AG10803 (cell line): ENCODE measurements around the gene CROCC2.

Source experiments
- DNase-seq: peaks from one replicate; pipeline ENCODE4 v3.0.0; 2010; ENCODE audit warnings: low read depth
- H3K4me3 ChIP-seq: 2 replicates; pipeline ENCODE4 v1.5.1; 2011; ENCODE audit warnings: mild to moderate bottlenecking, low read length, control low read depth
- TF ChIP-seq, protein P1 (sequence below): conservative IDR thresholded peaks from 2 replicates; pipeline ENCODE4 v1.5.1; 2011; ENCODE audit warnings: mild to moderate bottlenecking, low read length, control low read depth, inconsistent platforms

Gene CROCC2

GRCh38 chr2:240949791-240950705 is 43.9 kb downstream of the CROCC2 start:
- TF ChIP-seq, protein P1, sequence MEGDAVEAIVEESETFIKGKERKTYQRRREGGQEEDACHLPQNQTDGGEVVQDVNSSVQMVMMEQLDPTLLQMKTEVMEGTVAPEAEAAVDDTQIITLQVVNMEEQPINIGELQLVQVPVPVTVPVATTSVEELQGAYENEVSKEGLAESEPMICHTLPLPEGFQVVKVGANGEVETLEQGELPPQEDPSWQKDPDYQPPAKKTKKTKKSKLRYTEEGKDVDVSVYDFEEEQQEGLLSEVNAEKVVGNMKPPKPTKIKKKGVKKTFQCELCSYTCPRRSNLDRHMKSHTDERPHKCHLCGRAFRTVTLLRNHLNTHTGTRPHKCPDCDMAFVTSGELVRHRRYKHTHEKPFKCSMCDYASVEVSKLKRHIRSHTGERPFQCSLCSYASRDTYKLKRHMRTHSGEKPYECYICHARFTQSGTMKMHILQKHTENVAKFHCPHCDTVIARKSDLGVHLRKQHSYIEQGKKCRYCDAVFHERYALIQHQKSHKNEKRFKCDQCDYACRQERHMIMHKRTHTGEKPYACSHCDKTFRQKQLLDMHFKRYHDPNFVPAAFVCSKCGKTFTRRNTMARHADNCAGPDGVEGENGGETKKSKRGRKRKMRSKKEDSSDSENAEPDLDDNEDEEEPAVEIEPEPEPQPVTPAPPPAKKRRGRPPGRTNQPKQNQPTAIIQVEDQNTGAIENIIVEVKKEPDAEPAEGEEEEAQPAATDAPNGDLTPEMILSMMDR = no peak
- no peak for DNase-seq
- H3K4me3 ChIP-seq = no peak overlapping the region

DNA sequence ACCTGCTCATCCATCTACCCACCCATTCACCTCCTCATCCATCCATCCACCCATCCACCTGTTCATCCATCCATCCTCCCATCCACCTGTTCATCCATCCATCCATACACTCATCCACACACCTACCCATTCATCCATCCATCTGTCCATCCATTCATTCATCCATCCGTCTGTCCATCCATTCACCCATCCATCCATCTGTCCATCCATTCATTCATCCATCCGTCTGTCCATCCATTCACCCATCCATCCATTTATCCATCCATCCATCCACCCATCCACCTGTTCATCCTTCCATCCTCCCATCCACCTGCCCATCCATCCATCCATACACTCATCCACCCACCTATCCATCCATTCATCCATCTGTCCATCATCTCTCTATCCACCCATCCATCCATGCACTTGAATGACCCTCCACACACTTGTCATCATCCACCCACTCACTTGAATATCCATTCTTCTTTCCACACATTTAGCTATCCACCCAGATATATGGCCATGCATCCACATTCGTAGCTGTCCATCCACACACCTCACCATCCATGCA is 45.0 kb downstream of the CROCC2 start:
- DNase-seq = no peak
- TF ChIP-seq, protein P1 = no peak
- no peak overlapping the region for H3K4me3 ChIP-seq

GRCh38 chr2:240952496-240953246 is 46.5 kb downstream of the CROCC2 start:
- TF ChIP-seq, protein P1 = no peak
- no peak for DNase-seq
- no peak overlapping the region for H3K4me3 ChIP-seq

DNA sequence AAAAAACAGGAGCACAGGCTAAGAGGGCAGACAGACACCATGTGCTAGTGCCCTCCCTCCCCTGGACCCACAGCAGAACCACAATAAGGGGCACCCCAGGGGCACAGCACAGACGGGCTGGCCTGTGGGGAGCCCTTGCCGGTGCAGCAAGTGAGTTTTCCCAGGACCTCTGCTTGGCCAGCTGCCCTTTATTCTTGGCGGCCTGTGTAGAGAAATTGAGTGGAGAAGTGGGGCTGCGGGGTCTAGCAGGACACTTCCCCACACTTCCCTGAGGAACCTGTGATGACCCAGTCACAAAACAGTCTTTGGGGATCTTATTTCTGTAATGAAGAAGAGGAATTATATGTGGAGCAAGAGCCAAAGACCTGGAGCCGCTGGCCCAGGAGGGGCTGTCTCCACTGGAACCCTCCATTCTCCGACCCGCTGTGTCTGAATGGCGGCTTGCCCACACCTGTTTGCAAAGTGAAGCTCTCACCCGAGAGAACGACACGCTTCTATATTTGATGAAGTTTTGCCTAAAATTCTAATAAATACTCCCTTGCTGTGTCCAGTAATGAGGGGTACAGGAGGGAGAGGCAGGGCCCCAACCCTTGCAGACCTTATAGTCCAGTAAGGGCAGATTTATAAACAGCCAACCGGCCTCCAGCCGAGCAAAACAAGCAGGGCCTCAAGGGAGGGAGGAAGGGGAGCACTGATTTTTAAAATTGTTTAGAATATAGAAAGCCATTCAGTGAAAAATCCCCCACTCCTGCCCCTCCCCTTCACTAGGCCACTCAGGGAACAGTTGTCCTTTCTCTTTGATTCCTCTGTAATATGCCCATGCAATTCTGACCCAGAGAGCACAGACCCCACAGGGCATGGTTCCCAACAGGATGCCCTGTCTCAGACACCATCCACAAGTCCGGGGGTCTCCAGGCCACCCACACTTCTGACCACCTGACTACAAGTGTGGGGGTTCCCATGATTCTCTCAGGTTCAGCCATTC is 47.6 kb downstream of the CROCC2 start:
- TF ChIP-seq, protein P1 = no peak
- H3K4me3 ChIP-seq = no peak overlapping the region
- DNase-seq = no peak

- TF ChIP-seq, protein P1 = no peak
- no peak for DNase-seq
- H3K4me3 ChIP-seq = no peak overlapping the region
These were observed 48.5 kb downstream of the CROCC2 start for GRCh38 chr2:240954436-240955305.
